ENCODE measurements around the gene TRIO. TPM values are rescaled to one million over a fixed set of nuclear protein-coding genes. Genes with fewer than 3 reads are reported as not detected.
A peak's percentile ranks its signal among the peaks of the same experiment; 100 is the strongest.
"Not testable (repeated sequence)": the region's sequence is repeated elsewhere in the genome, so short reads cannot be mapped to it uniquely, and the experiment has no call there.

Gene TRIO
- total RNA-seq (2014; rRNA removed) (211 and 271 TPM in 2 replicates), Bru-seq, nascent RNA (percentile 95 among the genes with signal in this experiment), BruChase-seq, experiment 1, labeled RNA remaining after a 6-hour chase (percentile 88 among the genes with signal in this experiment), BruChase-seq, experiment 2, labeled RNA remaining after a 2-hour chase (percentile 90 among the genes with signal in this experiment)
- long read RNA-seq, partial matches to known transcripts: 35 of 64 reads
- long read RNA-seq, other reads (novel, unspliced or antisense): 28 of 64 reads

DNA sequence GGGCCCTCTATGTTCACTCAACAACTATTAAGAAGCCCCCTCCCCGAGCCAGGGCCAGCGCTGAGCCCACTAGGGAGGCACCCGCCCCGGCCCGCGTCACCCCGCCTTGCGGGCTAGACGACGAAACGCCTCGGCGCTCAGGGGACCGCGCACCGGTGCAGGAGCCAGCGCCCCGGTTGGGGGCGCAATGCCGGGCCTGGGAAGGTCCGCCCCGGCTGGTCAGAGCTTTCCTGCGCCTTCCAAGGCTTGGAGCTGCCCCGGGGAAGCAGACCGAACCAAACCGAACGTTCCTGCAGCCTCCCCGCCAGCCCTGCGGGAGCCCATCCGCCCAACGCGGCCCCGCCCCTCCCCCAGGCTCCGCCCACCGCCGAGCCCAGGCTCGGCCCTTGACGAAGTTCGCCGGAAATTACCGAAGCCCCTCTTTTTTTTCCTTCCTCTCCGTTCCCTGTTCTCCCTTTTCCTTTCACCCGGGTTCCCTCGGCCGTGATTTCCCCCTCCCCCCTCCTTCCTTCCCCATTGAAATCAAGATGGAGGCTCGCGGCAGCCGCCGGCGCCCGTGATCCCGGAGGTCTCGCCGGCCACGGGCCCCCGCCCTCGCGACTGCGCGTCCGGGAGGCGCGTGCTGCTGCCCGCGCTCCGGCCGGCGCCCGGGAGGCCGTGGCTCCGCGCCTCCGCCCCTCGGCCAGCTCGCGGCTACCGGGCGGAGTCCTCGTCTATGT, at the start of gene TRIO:
Gene TRIO, plus strand, starts transcription at position 516 of the 719 bp plus-strand sequence. CDS start 384 bp downstream, outside the sequence.
- POLR2A ChIA-PET (ENCODE audit: unreplicated experiment): interaction anchor here (0.6 to 1.0 kb wide), 3 partner anchors 40 to 131 kb away, joined by 3 to 4 read pairs (median 3); no protein-coding TSS in a partner anchor
- no TSS peak for BruUV-seq (replicated peaks)

GRCh38 chr5:14097380-14097779, 45.8 kb upstream of the TRIO start:
- intact Hi-C loops (cut with micrococcal nuclease); ATAC-seq; H3K9me2 ChIP-seq (replicated peaks; ENCODE audit: low read length); H3K4me3 ChIP-seq (ENCODE audit: low read length); BruUV-seq (replicated peaks); H3F3A ChIP-seq (ENCODE audit: low read length, unreplicated experiment); H2AFZ ChIP-seq (ENCODE audit: low read length); H3K79me2 ChIP-seq (ENCODE audit: low read length); H3K4me2 ChIP-seq (ENCODE audit: low read length); H4K20me1 ChIP-seq (ENCODE audit: low read length); H3K27me3 ChIP-seq (ENCODE audit: low read length); DNase-seq; H3K9ac ChIP-seq (ENCODE audit: low read length); H3K36me3 ChIP-seq (ENCODE audit: low read depth, low read length); H3K9me3 ChIP-seq (ENCODE audit: low read length); POLR2A ChIA-PET (ENCODE audit: unreplicated experiment): not testable (repeated sequence)
- Histone ChIP-seq H3K4me1 (ENCODE audit: insufficient read depth, low read length) (peaks cover 21% of the 10 kb centered on the region), H3K27ac (ENCODE audit: low read length) (peak overlapping the region; percentile 48)
- CTCF ChIA-PET: interaction anchor here (0.6 kb wide), 1 partner anchor 66 kb away, joined by 3 read pairs; no protein-coding TSS in a partner anchor

More for the DNA sequence above, at the start of gene TRIO:
- CTCF ChIA-PET: interaction anchor here (1.4 to 1.5 kb wide), 2 partner anchors 14 to 127 kb away, joined by 4 to 7 read pairs; no protein-coding TSS in a partner anchor
- peak within 1 kb of the TSS; percentile 83 for H2AFZ ChIP-seq (ENCODE audit: low read length)
- peaks cover 28% of the 10 kb centered on the region for H3K4me1 ChIP-seq (ENCODE audit: insufficient read depth, low read length)
- peak within 1 kb of the TSS; percentile 98 for H3K4me3 ChIP-seq (ENCODE audit: low read length)
- peak; percentile 97 for DNase-seq
- ATAC-seq: peak; percentile 61
- H3K79me2 ChIP-seq (ENCODE audit: low read length): peaks cover 54% of the 10 kb centered on the region
- H3K27ac ChIP-seq (ENCODE audit: low read length): peak within 1 kb of the TSS; percentile 89
- H3F3A ChIP-seq (ENCODE audit: low read length, unreplicated experiment): no peaks in the 10 kb centered on the region
- H3K9me2 ChIP-seq (replicated peaks; ENCODE audit: low read length): no peaks in the 10 kb centered on the region
- no peaks in the 10 kb centered on the region for H3K9me3 ChIP-seq (ENCODE audit: low read length)
- no peaks in the 10 kb centered on the region for H3K36me3 ChIP-seq (ENCODE audit: low read depth, low read length)
- H3K27me3 ChIP-seq (ENCODE audit: low read length): no peaks in the 10 kb centered on the region
- peak; percentile 61 for TF ChIP-seq CTCF (conservative IDR thresholded peaks at IDR 0.05; ENCODE audit: low read depth, low read length)
- no peak for TF ChIP-seq EZH2 (IDR thresholded peaks at IDR 0.05; ENCODE audit: low read length, unreplicated experiment)
- peaks cover 28% of the 10 kb centered on the region for H4K20me1 ChIP-seq (ENCODE audit: low read length)
- intact Hi-C loops (cut with micrococcal nuclease): loop anchor here (1.0 to 2.0 kb wide), 4 partner anchors 34 to 156 kb away; no protein-coding TSS in a partner anchor
- H3K4me2 ChIP-seq (ENCODE audit: low read length): peak within 1 kb of the TSS; percentile 97
- peak within 1 kb of the TSS; percentile 98 for H3K9ac ChIP-seq (ENCODE audit: low read length)

- intact Hi-C loops (cut with micrococcal nuclease): no loop called here
- ATAC-seq: peak; percentile 80
- H3K9me2 ChIP-seq (replicated peaks; ENCODE audit: low read length): no peaks in the 10 kb centered on the region
- H4K20me1 ChIP-seq (ENCODE audit: low read length): no peaks in the 10 kb centered on the region
- peak overlapping the region; percentile 43 for H3K4me2 ChIP-seq (ENCODE audit: low read length)
- H3K27me3 ChIP-seq (ENCODE audit: low read length): no peaks in the 10 kb centered on the region
- peak overlapping the region; percentile 48 for H3K27ac ChIP-seq (ENCODE audit: low read length)
- CTCF ChIA-PET: no interaction called here
- H3K4me1 ChIP-seq (ENCODE audit: insufficient read depth, low read length): peaks cover 21% of the 10 kb centered on the region
- peaks cover 8% of the 10 kb centered on the region; the same call in 1 of the 2 replicates for H3K9me3 ChIP-seq (ENCODE audit: low read length)
- H3K9ac ChIP-seq (ENCODE audit: low read length): no peak overlapping the region
- H3F3A ChIP-seq (ENCODE audit: low read length, unreplicated experiment): peaks cover 3% of the 10 kb centered on the region
- no peaks in the 10 kb centered on the region for H3K79me2 ChIP-seq (ENCODE audit: low read length)
- no TSS peak for BruUV-seq (replicated peaks)
- POLR2A ChIA-PET (ENCODE audit: unreplicated experiment): no interaction called here
- H3K36me3 ChIP-seq (ENCODE audit: low read depth, low read length): no peaks in the 10 kb centered on the region
- DNase-seq: peak; percentile 81
- peak overlapping the region; percentile 14; the same call in 1 of the 2 replicates for H2AFZ ChIP-seq (ENCODE audit: low read length)
- 0 out of 2 replicates have a peak overlapping the region, but pooled peaks have one; percentile 3 for H3K4me3 ChIP-seq (ENCODE audit: low read length)
- TF ChIP-seq EZH2phosphoT487 (IDR thresholded peaks at IDR 0.05; ENCODE audit: borderline replicate concordance, low read length) (no peak), EZH2 (IDR thresholded peaks at IDR 0.05; ENCODE audit: low read length, unreplicated experiment) (no peak), CTCF (conservative IDR thresholded peaks at IDR 0.05; ENCODE audit: low read depth, low read length) (no peak)
These were observed 45.1 kb upstream of the TRIO start for GRCh38 chr5:14097998-14098471.
